ENCODE measurements around the gene SH3GL1.

DNA sequence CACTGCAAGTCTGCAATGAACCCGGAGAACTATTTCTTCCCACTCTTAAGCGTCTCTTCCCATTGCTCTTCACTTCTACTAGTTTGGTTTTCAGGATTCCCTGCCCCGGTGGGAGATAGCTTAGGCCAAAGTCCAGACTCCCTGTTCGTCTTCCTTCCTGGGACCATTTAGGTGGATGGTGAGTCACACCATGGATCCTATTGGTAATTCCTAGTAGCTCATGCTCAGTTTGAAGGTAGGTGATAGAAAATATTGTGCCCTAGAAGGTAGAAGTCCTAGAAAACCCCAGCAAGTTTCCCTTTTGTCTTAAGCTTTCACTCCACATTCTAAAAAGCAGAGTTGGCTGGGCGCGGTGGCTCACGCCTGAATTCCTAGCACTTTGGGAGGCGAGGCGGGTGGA lies 15.9 kb upstream of the SH3GL1 start:
- TF ChIP-seq, protein P1, sequence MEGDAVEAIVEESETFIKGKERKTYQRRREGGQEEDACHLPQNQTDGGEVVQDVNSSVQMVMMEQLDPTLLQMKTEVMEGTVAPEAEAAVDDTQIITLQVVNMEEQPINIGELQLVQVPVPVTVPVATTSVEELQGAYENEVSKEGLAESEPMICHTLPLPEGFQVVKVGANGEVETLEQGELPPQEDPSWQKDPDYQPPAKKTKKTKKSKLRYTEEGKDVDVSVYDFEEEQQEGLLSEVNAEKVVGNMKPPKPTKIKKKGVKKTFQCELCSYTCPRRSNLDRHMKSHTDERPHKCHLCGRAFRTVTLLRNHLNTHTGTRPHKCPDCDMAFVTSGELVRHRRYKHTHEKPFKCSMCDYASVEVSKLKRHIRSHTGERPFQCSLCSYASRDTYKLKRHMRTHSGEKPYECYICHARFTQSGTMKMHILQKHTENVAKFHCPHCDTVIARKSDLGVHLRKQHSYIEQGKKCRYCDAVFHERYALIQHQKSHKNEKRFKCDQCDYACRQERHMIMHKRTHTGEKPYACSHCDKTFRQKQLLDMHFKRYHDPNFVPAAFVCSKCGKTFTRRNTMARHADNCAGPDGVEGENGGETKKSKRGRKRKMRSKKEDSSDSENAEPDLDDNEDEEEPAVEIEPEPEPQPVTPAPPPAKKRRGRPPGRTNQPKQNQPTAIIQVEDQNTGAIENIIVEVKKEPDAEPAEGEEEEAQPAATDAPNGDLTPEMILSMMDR (IDR thresholded peaks at IDR 0.05; ENCODE audit: insufficient read depth, low read depth, low read length): no peak
- TF ChIP-seq EZH2 (IDR thresholded peaks at IDR 0.05; ENCODE audit: insufficient read depth, low read length): no peak
